Measurements from ENCODE around the gene KIRREL3.

KIRREL3 gene

DNA sequence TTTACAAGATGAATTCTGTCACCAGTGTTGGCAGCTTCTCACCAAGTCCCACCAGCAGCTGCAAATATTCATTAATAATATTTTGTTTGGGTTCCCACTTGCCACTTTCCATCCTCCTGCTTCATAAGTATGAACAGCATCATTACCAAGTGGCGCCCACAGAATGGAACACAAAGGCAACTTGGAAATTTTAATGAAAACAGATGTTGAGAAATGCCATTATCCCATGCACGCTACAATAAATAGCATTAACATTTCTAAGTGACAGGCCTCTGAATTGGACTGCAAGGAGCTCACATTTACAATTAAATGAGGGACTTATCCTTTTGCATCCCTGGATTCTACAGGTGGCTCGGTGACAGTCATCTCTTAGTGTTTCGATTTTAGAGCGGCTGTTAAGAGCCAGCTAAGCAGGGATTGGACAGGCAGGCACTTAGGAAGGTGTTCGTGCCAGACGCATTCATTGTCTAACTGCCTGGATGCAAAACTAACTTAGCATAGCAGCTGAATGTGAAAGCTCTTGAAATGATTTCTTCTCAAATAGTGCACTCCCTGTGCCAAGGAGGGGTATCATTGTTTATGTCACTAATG, 170.3 kb downstream of the KIRREL3 start:
- no peak for DNase-seq (ENCODE audit: low spot score)

GRCh38 chr11:126829716-126830115, 170.9 kb downstream of the KIRREL3 start:
- DNase-seq (ENCODE audit: low spot score): no peak

DNA sequence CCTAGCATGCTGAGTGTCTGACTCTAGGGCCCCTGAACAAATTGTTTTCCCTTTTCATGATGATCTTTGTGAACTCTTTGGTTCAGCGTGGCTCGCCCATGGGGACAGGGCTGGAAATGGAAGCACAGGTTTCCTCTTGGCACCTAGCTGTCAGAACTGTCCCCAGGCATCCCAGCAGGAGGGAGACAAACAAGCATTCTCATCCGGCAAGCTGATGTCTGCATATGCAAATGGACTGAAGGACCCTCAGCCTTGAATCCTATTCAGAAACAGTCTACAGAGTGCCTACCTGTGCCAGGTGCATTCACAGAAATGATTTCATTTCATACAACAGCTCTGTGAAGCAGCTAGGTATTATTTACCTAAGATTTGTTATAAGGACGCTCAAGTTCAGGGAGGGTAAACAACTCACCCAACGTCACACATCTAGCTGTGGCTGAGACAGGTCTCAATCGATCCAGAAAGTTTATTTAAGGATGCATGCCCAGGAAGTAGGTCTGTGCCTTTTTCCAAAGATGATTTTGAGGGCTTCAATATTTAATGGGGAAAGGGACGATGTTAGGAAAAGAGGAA, 176.4 kb downstream of the KIRREL3 start:
- DNase-seq (ENCODE audit: low spot score): no peak

DNA sequence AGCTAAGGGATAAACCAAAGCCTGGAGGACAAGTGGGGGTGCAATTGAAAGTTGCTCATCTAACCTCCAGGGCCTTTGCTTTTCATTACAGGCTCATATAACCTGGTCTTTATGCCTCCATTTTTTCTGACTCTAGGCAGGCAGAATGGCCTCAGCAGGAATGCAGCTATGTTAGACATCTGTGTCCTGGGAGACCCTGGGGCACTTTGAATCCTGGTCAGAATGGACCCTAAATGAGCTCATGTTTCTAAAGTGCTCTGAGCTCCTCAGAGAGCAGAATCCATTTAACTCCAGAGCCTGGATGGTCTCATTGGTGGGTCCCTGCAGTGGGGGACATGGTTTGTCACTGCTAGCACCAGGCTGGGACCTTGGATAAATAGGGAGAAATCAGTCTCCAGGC, 177.3 kb downstream of the KIRREL3 start:
- DNase-seq (ENCODE audit: low spot score): no peak

GRCh38 chr11:126821827-126822226, 178.7 kb downstream of the KIRREL3 start:
- DNase-seq (ENCODE audit: low spot score): no peak

- no peak for DNase-seq (ENCODE audit: low spot score)
These were observed 181.4 kb downstream of the KIRREL3 start for GRCh38 chr11:126819194-126819593.

- no peak for DNase-seq (ENCODE audit: low spot score)
These were observed 182.8 kb downstream of the KIRREL3 start for GRCh38 chr11:126817523-126818450.

DNA sequence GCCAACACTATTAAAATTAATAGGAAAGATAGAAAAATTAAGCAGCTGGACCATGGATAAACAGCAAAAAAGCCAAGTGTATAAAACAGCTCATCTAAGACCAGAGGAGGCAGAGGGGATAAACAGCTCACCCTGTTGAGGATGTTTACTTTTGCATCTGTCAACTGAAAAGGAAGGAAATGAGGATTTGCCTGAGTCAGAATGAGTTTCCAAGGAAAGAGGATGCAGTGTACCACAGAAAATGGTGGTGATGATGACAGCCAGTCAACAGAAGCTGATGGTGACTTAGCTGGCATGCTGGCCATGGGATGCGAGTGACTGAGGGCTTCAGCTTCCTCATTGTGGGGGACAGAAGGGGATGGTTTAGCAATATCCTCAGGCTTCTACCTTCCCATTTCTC, 183.5 kb downstream of the KIRREL3 start:
- no peak for DNase-seq (ENCODE audit: low spot score)

- no peak for DNase-seq (ENCODE audit: low spot score)
These were observed 183.9 kb downstream of the KIRREL3 start for GRCh38 chr11:126816645-126817044.

GRCh38 chr11:126815111-126815510, 185.5 kb downstream of the KIRREL3 start:
- DNase-seq (ENCODE audit: low spot score): no peak

GRCh38 chr11:126810776-126811175, 189.8 kb downstream of the KIRREL3 start:
- DNase-seq (ENCODE audit: low spot score): no peak

GRCh38 chr11:126809514-126810289, 190.9 kb downstream of the KIRREL3 start:
- DNase-seq (ENCODE audit: low spot score): no peak

GRCh38 chr11:126808836-126809235, 191.7 kb downstream of the KIRREL3 start:
- no peak for DNase-seq (ENCODE audit: low spot score)

- DNase-seq (ENCODE audit: low spot score): no peak
These were observed 192.3 kb downstream of the KIRREL3 start for GRCh38 chr11:126808296-126808695.

GRCh38 chr11:126805870-126806269, 194.7 kb downstream of the KIRREL3 start:
- no peak for DNase-seq (ENCODE audit: low spot score)

DNA sequence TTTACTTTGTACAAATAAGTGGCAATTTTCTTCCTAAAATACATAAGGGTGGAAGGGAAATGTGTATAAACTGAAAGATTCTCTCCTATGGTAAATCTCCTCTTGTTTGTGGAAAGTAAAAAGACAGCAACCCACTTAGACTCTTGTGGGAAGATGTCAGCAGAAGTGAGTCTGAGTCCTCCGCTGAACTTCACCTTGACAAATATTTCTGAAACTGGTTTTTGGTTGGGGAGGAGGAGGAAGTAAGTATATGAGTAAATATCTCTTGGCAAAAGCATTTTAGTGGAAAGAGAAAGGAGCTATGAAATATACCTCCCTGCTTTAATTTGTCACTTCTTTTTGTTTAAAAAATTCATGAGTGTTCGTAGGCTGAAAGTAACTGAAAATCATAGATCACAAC, 196.2 kb downstream of the KIRREL3 start:
- no peak for DNase-seq (ENCODE audit: low spot score)

DNA sequence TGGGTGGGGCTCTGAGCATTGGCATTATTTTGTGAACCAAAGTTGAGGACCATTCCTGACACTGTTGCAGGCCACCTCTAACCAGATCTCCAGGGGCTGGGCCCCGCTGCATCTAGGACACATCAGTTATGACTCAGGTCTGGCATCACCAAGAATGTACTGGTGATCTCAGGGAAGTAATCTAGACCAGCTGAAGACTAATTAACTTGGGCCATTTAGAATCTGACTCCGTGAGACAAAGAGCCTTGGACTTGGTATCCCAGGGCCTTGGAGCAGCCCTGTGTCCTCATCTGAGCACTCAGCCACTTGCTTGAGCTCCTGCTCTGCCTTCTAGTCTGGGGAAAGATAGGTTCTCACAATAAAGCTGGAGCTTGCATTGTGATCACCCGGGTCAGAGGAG, 200.6 kb downstream of the KIRREL3 start:
- DNase-seq (ENCODE audit: low spot score): no peak

GRCh38 chr11:126797457-126798169, 203.0 kb downstream of the KIRREL3 start:
- no peak for DNase-seq (ENCODE audit: low spot score)

DNA sequence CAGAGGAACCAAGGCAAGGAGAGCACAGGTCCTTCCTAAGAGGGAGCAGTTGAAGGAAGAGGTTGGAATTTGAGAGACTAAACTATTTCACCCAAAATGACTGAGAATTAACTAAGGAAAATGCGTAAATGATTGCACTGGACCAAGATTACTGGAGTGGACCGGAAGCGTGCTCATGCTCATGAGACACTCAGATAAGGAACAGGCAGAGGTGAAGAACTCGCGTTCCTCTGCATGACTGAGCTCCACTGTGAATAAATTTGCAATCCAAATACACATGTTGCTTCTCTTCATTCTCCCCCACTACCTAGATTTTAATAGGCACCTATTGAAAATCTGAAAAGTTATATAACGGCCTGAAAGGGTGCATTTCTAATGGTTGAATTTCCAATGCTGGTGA, 207.0 kb downstream of the KIRREL3 start:
- DNase-seq (ENCODE audit: low spot score): no peak

GRCh38 chr11:126791991-126792390, 208.6 kb downstream of the KIRREL3 start:
- no peak for DNase-seq (ENCODE audit: low spot score)

- no peak for DNase-seq (ENCODE audit: low spot score)
These were observed 209.1 kb downstream of the KIRREL3 start for GRCh38 chr11:126791446-126791845.
